Stomach (tissue), 9 donors: Measurements from ENCODE around the gene CCND3. TPM values are rescaled to one million over a fixed set of nuclear protein-coding genes. Genes with fewer than 3 reads are reported as not detected.

Experiments used
- DNase-seq, 2 donors: peaks; one replicate each; pipeline versions ENCODE4 v3.0.0 to v3.0.0-alpha.2; 2013 to 2019
- H3K27ac ChIP-seq, 5 donors: fragments of 200-600 bp in 4 of 5; sonication (generic) in 4 of 5; one replicate each; pipeline ENCODE4 v1.5.1; 2013 to 2019; ENCODE audit warnings: mild to moderate bottlenecking in 1 of 5, moderate library complexity in 1 of 5
- H3K27me3 ChIP-seq, 3 donors: fragments of 200-600 bp; sonication (generic); one replicate each; pipeline ENCODE4 v1.5.1; 2017 to 2019; ENCODE audit warnings: mixed run types in 1 of 3
- H3K36me3 ChIP-seq, 4 donors: fragments of 200-600 bp; sonication (generic); 1 replicate in 3 of 4; 2 replicates in 1 of 4; pipeline ENCODE4 v1.5.1; 2016 to 2019
- H3K4me1 ChIP-seq, 4 donors: fragments of 200-600 bp; sonication (generic); one replicate each; pipeline ENCODE4 v1.5.1; 2016 to 2019
- H3K4me3 ChIP-seq, 4 donors: fragments of 200-600 bp; sonication (generic) in 3 of 4; one replicate each; pipeline ENCODE4 v1.5.1; 2016 to 2019; ENCODE audit warnings: mild to moderate bottlenecking in 1 of 4
- H3K9me3 ChIP-seq, 4 donors: fragments of 200-600 bp; sonication (generic); one replicate each; pipeline ENCODE4 v1.5.1; 2016 to 2019
- CTCF ChIP-seq, 7 experiments: fragments of 450-650 bp in 4 of 7; fragments of 200-600 bp in 3 of 7; sonication (generic) in 3 of 7; IDR thresholded peaks; one replicate each; pipeline ENCODE4 v1.5.1; 2016 to 2019; ENCODE audit warnings: antibody characterized with exemption in 7 of 7, control low read depth in 2 of 7, mild to moderate bottlenecking in 1 of 7
- EP300 ChIP-seq: sonication (generic); formaldehyde crosslinking; IDR thresholded peaks from one replicate; pipeline ENCODE4 v1.6.1; 2017; ENCODE audit warnings: antibody characterized with exemption
- POLR2A ChIP-seq, 4 donors: fragments of 450-650 bp; IDR thresholded peaks; one replicate each; pipeline ENCODE4 v1.6.1; 2016; ENCODE audit warnings: antibody characterized with exemption in 4 of 4, control low read depth in 2 of 4, mild to moderate bottlenecking in 1 of 4, moderate library complexity in 1 of 4
- POLR2AphosphoS5 ChIP-seq, 3 donors: sonication (generic); formaldehyde crosslinking; IDR thresholded peaks; one replicate each; pipeline ENCODE4 v1.6.1; 2016; ENCODE audit warnings: antibody characterized with exemption in 3 of 3
- WGBS, 5 donors: extraction: QIAGEN DNeasy Blood & Tissue Kit in 3 of 5; methylation state at CpG; one replicate each; pipeline versions ENCODE4 v1.1.5 to v1.1.7; 2013 to 2018; 5-methylcytosine and 5-hydroxymethylcytosine counted together
- intact Hi-C: fragments of 100-400 bp; cut with DNase I; formaldehyde crosslinking; loops from one replicate; pipeline ENCODE4 v1.15.1; 2023; ENCODE audit warnings: low total_unique reads
- polyA plus RNA-seq, 3 donors: library from polyadenylated mRNA; stranded (reverse); fragments of 200-250 nt; gene quantifications; one replicate each; pipeline ENCODE4 v1.2.3, GENCODE V29; 2013
- total RNA-seq, 5 donors: library from RNA; depleted of rRNA; stranded (reverse); fragments of >200 nt; gene quantifications; one replicate each; pipeline versions ENCODE4 v1.1.0 to v1.2.3, GENCODE V29; 2014 to 2016
- donor health status: healthy with polysubstance abuse.
- donor health status: Bipolar disorder and iron deficiency.
- donor health status: healthy.

CCND3 gene
- total and polyA plus RNA-seq, 8 donors = 40.6 to 193 (median 76.5) TPM

DNA sequence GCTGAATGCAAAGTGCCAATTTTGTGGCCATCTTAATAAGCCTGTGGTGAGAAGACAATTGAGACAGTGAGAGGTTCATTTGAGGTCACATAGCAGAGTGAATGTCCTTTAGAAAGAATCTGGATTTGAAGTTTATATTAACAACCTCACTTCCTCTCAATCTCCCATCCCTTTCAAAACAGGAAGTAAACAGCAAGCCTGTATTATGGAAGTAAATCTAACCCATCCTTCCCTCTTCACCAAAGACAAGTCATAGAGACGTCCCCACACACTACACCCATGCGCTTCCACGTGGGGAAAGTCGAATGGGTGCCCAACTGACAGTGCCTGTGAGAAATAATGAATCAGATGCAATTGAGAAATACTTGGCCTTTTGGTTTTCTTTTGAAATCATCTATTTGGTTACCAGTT is 28.8 kb upstream of the CCND3 start:
- no peak overlapping the region for H3K27ac ChIP-seq
- 48 to 67% (median 62%) methylated on average over 4 of the region's 4 CpGs for WGBS, 5 donors
- H3K4me3 ChIP-seq = no peak overlapping the region
- peaks cover 0 to 3% (median under 1%) of the 10 kb centered on the region in 4 donors for H3K36me3 ChIP-seq
- DNase-seq = no peak
- intact Hi-C loops = no loop called here
- H3K4me1 ChIP-seq = peaks cover 0 to 43% (median 22%) of the 10 kb centered on the region in 4 donors
- no peaks in the 10 kb centered on the region for H3K9me3 ChIP-seq
- no peaks in the 10 kb centered on the region for H3K27me3 ChIP-seq
- peak in 1 of 3 donors; percentile 23 for TF ChIP-seq POLR2AphosphoS5 (IDR thresholded peaks at IDR 0.05)
- TF ChIP-seq EP300 = no peak

DNA sequence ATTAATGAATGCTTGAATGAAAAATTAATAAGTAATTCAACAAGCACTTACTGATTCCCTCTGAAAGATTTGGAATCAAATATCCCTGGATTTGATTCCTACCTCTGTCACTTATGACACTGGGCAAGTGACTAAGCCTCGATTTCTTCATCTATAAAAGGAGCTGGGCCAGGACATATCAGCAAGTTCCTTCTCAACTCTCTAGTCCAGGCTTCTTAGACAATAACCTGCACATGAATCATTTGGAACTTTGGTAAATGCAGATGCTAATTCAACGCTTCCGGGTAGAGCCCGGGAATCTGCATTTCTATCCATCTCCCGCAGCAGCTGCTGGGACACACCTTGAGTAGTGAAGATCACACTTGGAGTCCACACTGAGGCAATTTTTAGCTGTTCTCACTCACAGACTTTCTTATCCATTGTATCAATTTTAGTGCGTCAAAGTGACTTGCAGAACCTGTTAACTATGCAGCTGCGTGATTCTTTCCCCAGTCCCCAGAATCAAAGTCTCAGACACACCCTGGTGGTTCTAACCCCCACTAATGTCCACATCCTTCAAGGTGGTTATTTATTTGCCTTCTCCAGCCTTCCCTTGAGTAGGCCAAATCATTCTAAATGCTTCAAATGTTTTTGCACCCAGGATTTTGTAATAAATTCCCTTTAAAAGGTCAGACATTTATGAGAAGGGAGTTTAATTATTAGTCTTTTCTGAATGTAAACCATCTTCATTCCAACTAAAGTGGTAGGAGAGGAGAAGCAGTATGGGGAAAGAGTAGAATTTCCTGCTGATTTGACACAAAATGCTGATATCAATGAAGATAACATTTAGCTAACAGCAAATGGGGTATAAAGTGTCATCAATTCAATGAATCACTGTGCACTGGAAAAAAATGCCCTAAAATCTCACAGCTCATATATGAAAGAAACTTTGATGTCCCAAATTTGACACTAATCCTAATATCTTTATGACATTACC is 26.0 kb upstream of the CCND3 start:
- Histone ChIP-seq H3K4me3 (no peak overlapping the region), H3K4me1 (peaks cover 0 to 36% (median 15%) of the 10 kb centered on the region in 4 donors), H3K27me3 (no peaks in the 10 kb centered on the region), H3K36me3 (peaks cover 0 to 9% (median 5%) of the 10 kb centered on the region in 4 donors), H3K27ac (no peak overlapping the region), H3K9me3 (no peaks in the 10 kb centered on the region)
- DNase-seq = peak in 1 of 2 donors; percentile 80
- TF ChIP-seq CTCF (IDR thresholded peaks at IDR 0.05) (no peak), POLR2A (IDR thresholded peaks at IDR 0.05) (no peak), EP300 (no peak), POLR2AphosphoS5 (IDR thresholded peaks at IDR 0.05) (no peak)
- intact Hi-C loops = no loop called here
- WGBS, 5 donors = 38 to 66% (median 54%) methylated on average over 7 of the region's 7 CpGs

- DNase-seq = no peak
- peaks cover 0 to 9% (median 5%) of the 10 kb centered on the region in 4 donors for H3K36me3 ChIP-seq
- no peak overlapping the region for H3K27ac ChIP-seq
- no peak overlapping the region for H3K4me3 ChIP-seq
- intact Hi-C loops = no loop called here
- WGBS, 5 donors = 73 to 86% (median 80%) methylated on average over 4 of the region's 4 CpGs
- TF ChIP-seq EP300 (no peak), CTCF (IDR thresholded peaks at IDR 0.05) (no peak), POLR2A (IDR thresholded peaks at IDR 0.05) (no peak), POLR2AphosphoS5 (IDR thresholded peaks at IDR 0.05) (no peak)
- H3K9me3 ChIP-seq = no peaks in the 10 kb centered on the region
- H3K4me1 ChIP-seq = peaks cover 0 to 36% (median 13%) of the 10 kb centered on the region in 4 donors
- no peaks in the 10 kb centered on the region for H3K27me3 ChIP-seq
These were observed 25.3 kb upstream of the CCND3 start for GRCh38 chr6:41966961-41967311.

GRCh38 chr6:41966214-41966920 is 24.8 kb upstream of the CCND3 start:
- intact Hi-C loops = no loop called here
- TF ChIP-seq CTCF (IDR thresholded peaks at IDR 0.05) (no peak), EP300 (no peak)
- peak in 1 of 2 donors; percentile 3 for DNase-seq
- Histone ChIP-seq H3K27ac (no peak overlapping the region), H3K36me3 (peaks cover 0 to 9% (median 5%) of the 10 kb centered on the region in 4 donors), H3K9me3 (no peaks in the 10 kb centered on the region), H3K27me3 (no peaks in the 10 kb centered on the region), H3K4me3 (no peak overlapping the region), H3K4me1 (peaks cover 0 to 34% (median 13%) of the 10 kb centered on the region in 4 donors)
- WGBS, 5 donors = 73 to 84% (median 75%) methylated on average over 4 to 5 of the region's 5 CpGs
